NT2/D1 (cell line): Measurements from ENCODE around the gene CLSTN2.
A peak's percentile ranks its signal among the peaks of the same experiment; 100 is the strongest.

Experiments
- DNase-seq: peaks from one replicate; pipeline ENCODE4 v3.0.0-alpha.2; 2011; ENCODE audit warnings: low read depth, low spot score
- H3K27me3 ChIP-seq: 2 replicates; pipeline ENCODE4 v1.6.0; 2011; ENCODE audit warnings: mild to moderate bottlenecking; ENCODE audit not compliant: insufficient read length, insufficient read depth
- H3K36me3 ChIP-seq: 2 replicates; pipeline ENCODE4 v1.6.1; 2011; ENCODE audit warnings: mild to moderate bottlenecking, low read length, mixed read lengths; ENCODE audit not compliant: insufficient read depth, insufficient read length
- H3K4me1 ChIP-seq: 2 replicates; pipeline ENCODE4 v1.5.1; 2011; ENCODE audit not compliant: insufficient read depth, insufficient read length
- H3K4me3 ChIP-seq: 2 replicates; pipeline ENCODE4 v1.5.1; 2011; ENCODE audit warnings: low read depth; ENCODE audit not compliant: insufficient read length
- H3K9ac ChIP-seq: 2 replicates; pipeline ENCODE4 v1.6.0; 2011; ENCODE audit warnings: low read depth; ENCODE audit not compliant: insufficient read length
- H3K9me3 ChIP-seq: 2 replicates; pipeline ENCODE4 v1.5.1; 2011; ENCODE audit warnings: mild to moderate bottlenecking, low read length; ENCODE audit not compliant: insufficient read depth
- SUZ12 ChIP-seq: IDR thresholded peaks from 2 replicates; pipeline ENCODE4 v1.6.1; 2011; ENCODE audit not compliant: insufficient read length, insufficient read depth; ENCODE audit errors: extremely low read depth
- YY1 ChIP-seq: IDR thresholded peaks from 2 replicates; pipeline ENCODE4 v1.6.1; 2011; ENCODE audit not compliant: insufficient read length, insufficient read depth
- ZNF274 ChIP-seq: IDR thresholded peaks from 2 replicates; pipeline ENCODE4 v1.6.1; 2011; ENCODE audit warnings: mild to moderate bottlenecking, low read depth, low read length

Gene CLSTN2

DNA sequence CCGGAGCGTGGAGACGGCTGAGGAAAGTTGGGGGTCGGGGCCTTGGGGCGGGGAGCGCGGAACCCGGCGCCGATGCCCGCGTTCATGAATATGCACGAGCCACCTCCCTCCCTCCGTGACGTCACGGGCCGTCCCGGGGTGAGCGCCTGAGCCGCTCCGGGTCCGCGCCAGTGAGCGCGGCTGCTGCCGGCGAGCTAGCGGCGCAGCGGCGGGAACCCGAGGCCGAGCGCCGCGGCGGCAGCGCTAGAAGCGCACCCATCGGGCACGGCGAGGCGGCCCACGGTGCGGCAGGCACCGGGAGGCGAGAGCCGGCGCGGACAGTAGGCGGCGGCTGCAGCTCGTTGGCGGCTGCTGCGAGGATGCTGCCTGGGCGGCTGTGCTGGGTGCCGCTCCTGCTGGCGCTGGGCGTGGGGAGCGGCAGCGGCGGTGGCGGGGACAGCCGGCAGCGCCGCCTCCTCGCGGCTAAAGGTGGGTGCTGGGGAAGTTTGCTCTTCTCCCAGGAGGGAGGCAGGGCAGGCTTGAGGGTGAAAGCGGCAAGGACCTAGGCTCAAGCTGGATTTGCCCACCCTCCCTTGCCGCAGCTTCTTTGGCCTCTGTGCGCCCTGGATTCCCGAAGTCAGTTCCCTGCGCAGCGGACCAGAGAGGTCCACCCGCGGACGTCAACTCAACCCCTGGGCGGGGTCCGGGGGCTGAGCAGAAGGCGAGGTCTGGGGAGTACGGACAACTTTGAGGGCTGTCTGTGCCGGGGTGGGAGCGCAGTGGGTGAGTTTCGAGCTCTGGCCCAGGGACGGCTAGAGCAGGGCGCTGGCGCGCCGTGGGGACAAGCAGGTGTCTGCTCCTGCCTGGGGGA is at the start of gene CLSTN2:
TSS of gene CLSTN2 (plus strand) at position 170 of the 850 bp plus-strand sequence.
- H3K36me3 ChIP-seq: no peaks in the 10 kb centered on the region
- DNase-seq: peak; percentile 69
- H3K9me3 ChIP-seq: no peaks in the 10 kb centered on the region
- peaks cover 3% of the 10 kb centered on the region for H3K4me1 ChIP-seq
- H3K27me3 ChIP-seq: peaks cover 27% of the 10 kb centered on the region
- peak within 1 kb of the TSS; percentile 76 for H3K9ac ChIP-seq
- TF ChIP-seq SUZ12 (no peak), YY1 (no peak), ZNF274 (no peak)
- peak within 1 kb of the TSS; percentile 70 for H3K4me3 ChIP-seq

DNA sequence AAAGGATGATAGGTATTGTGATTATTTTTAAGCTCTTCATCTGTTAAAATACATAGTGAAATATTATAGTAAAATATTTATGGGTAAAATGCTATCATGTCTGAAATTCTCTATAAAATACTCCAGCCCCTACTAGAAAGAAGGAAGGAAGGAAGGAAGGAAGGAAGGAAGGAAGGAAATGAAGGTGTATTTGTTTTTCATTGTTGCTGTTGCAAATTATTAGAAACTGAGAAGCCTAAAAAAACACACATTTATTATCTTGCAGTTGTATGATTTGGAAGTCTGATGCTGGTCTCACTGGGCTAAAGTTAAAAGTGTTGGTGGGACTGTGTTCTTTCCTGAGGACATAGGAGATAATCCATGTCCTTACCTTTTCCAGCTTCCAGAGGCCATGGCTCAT is 47.6 kb upstream of the CLSTN2 start:
- Histone ChIP-seq H3K4me3 (no peak overlapping the region), H3K36me3 (no peaks in the 10 kb centered on the region), H3K9ac (no peak overlapping the region), H3K27me3 (no peaks in the 10 kb centered on the region), H3K9me3 (peaks cover 12% of the 10 kb centered on the region; the same call in 1 of the 2 replicates), H3K4me1 (no peaks in the 10 kb centered on the region)
- no peak for DNase-seq
- TF ChIP-seq YY1 (no peak), SUZ12 (no peak), ZNF274 (no peak)

DNA sequence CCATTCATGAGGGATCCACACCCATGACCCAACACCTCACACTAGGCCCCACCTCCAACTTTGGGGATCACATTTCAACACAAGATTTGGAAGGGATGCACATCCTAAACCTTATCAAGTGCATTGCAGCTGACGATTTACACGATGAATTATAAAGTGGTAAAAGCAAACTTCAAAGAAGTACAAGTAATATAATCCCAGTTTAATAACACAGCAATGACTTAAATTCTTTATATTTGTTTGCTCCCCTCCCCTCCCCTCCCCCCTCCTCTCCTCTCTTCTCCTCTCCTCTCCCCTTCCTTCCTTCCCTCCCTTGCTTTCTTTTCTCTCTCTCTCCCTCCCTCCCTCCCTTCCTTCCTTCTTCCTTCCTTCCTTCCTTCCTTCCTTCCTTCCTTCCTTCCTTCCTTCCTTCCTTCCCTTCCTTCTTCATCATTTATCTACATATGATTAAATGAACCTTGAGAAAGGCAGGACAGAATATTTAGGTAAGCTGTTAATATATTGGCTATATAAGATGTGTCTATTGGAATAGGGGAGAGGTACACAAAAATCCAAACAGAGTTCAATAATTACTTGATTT is 46.3 kb upstream of the CLSTN2 start:
- Histone ChIP-seq H3K36me3 (no peaks in the 10 kb centered on the region), H3K9me3 (no peaks in the 10 kb centered on the region), H3K27me3 (no peaks in the 10 kb centered on the region), H3K4me3 (no peak overlapping the region), H3K9ac (no peak overlapping the region), H3K4me1 (no peaks in the 10 kb centered on the region)
- TF ChIP-seq SUZ12 (no peak), ZNF274 (no peak)
- no peak for DNase-seq

DNA sequence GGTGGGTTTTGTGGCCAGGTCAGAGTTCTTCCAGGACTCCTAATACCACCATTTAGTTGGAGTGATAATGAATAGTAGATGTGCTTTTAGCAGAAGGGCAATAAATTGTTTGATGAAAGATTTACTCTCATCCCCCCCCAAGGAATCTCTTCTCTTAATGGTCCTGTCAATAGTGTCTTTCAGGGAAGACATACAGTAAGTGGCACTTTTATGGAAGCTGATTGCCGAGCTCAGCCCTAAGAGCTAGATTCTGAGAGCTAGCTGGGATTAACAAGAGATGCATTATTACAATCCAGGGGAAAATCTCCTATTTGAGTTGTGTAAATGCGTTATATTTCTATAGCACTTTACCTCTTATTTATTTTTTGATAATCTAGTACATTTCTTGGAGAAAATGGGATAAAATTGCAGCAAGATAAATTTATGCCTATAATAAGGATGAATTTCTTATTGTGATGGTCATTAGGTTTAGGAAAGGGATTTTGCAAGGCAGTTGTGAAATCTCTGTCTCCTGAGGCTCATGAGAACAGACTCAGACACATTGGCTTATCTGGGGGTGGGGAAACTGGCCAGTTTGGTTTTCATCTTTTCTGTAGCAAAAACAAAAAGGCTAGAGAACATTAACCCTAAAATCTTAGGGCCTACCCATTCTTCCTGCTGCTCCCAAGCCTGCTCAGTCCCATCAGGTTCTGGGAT is 41.6 kb upstream of the CLSTN2 start:
- no peak for TF ChIP-seq YY1
- no peak for TF ChIP-seq SUZ12
- H3K27me3 ChIP-seq: no peaks in the 10 kb centered on the region
- DNase-seq: no peak
- no peak overlapping the region for H3K9ac ChIP-seq
- no peaks in the 10 kb centered on the region for H3K4me1 ChIP-seq
- no peaks in the 10 kb centered on the region for H3K9me3 ChIP-seq
- no peaks in the 10 kb centered on the region for H3K36me3 ChIP-seq
- no peak overlapping the region for H3K4me3 ChIP-seq

DNA sequence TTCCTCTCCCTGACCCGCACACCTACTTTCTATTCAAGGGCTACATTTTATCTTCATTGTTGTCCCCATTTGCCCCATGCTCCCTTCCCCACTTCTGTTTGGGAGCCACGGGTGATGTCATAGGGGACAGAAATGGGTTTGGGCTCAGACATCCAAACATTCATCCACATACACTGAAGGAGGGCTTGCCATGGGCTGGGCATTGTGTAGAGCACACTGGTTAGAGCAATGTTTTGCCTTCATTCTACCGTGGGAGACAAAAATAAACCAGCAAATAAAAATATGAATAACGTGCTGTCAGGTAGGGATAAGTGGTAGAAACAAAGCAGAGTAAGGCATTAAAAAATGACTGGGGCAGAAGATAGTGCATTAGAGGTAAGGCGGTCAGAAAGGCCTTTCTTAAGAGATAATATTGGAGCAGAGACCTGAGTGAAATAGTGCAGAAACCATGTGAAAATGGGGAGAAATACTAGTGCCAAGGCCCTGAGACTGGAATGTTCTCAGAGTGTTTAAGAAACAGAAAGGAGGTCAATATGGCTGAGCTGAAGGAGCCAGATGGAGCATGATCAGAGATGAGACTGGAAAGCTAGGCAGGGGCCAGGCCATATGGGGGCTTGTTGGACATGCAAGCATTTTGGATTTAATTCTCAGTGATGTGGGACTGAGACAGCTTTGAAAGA is 40.9 kb upstream of the CLSTN2 start:
- DNase-seq: no peak
- Histone ChIP-seq H3K4me3 (no peak overlapping the region), H3K27me3 (no peaks in the 10 kb centered on the region), H3K9ac (no peak overlapping the region), H3K36me3 (no peaks in the 10 kb centered on the region), H3K4me1 (no peaks in the 10 kb centered on the region), H3K9me3 (no peaks in the 10 kb centered on the region; the same call in 1 of the 2 replicates)
- TF ChIP-seq ZNF274 (no peak), YY1 (no peak), SUZ12 (no peak)

DNA sequence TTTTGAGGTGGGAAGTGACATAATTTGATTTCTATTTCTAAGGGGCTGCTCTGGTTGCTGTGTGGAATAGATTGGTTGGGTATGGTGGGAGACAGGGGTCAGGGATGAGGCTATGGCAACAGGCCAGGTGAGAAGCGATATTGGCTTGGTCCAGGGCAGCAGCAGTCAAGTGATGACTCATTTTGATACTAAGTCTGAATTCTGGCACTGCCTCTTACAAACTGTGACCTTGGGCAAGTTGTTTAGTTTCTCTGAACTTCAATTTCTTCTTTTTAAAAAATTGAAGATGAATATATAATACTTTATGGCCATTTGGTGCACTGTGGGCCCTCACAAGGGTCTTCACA is 40.4 kb upstream of the CLSTN2 start:
- Histone ChIP-seq H3K4me1 (no peaks in the 10 kb centered on the region), H3K4me3 (no peak overlapping the region)
- DNase-seq: no peak

DNA sequence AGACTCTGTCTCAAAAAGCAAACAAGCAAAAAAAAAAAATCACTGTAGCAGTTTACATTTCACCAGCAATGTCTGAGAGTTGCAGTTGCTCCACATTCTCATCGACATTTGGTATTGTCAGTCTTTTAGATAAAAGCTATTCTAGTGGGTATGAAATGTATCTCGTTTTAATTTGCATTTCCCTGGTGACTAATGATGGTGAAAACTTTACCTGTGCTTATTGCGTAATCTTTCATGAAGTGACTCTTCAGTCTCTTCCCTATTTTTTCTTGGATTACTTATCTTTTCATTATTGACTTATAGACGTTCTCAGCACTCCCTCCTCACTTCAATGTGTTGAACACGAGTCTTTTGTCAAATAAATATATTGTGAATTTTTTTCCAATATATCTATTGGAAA is 37.2 kb upstream of the CLSTN2 start:
- H3K9ac ChIP-seq: no peak overlapping the region
- no peaks in the 10 kb centered on the region for H3K27me3 ChIP-seq
- H3K4me3 ChIP-seq: no peak overlapping the region
- H3K36me3 ChIP-seq: no peaks in the 10 kb centered on the region
- H3K9me3 ChIP-seq: peaks cover 7% of the 10 kb centered on the region
- no peaks in the 10 kb centered on the region for H3K4me1 ChIP-seq
- TF ChIP-seq YY1: no peak
- TF ChIP-seq SUZ12: no peak
- TF ChIP-seq ZNF274: no peak
- no peak for DNase-seq

More for the DNA sequence above, 40.4 kb upstream of the CLSTN2 start:
- Histone ChIP-seq H3K9me3 (peaks cover 4% of the 10 kb centered on the region), H3K27me3 (no peaks in the 10 kb centered on the region), H3K9ac (no peak overlapping the region), H3K36me3 (no peaks in the 10 kb centered on the region)
- TF ChIP-seq SUZ12: no peak
